OCI-LY1 (cell line): ENCODE results near the gene LPGAT1.

Source experiments
- H2AFZ ChIP-seq: fragments of 200-600 bp; sonication (generic), shearing (Covaris generic); 2 replicates; pipeline ENCODE4 v1.6.0; 2014; ENCODE audit warnings: antibody characterized with exemption, mild to moderate bottlenecking, low read length
- H3F3A ChIP-seq: fragments of 200-600 bp; sonication (generic), shearing (Covaris generic); 2 replicates; pipeline ENCODE4 v1.6.0; 2014; ENCODE audit warnings: mild to moderate bottlenecking, antibody characterized with exemption, low read length, moderate library complexity; ENCODE audit not compliant: insufficient read depth
- H3K27ac ChIP-seq: fragments of 200-600 bp; sonication (generic); 2 replicates; pipeline ENCODE4 v1.5.1; 2014; ENCODE audit warnings: low read length, mixed run types, mild to moderate bottlenecking, low read depth; ENCODE audit not compliant: poor library complexity, severe bottlenecking
- H3K27me3 ChIP-seq: fragments of 200-600 bp; sonication (generic); 2 replicates; pipeline ENCODE4 v1.6.0; 2014; ENCODE audit warnings: antibody characterized with exemption, mild to moderate bottlenecking, low read length, moderate library complexity; ENCODE audit not compliant: insufficient read depth
- H3K36me3 ChIP-seq: fragments of 200-600 bp; sonication (generic); 2 replicates; pipeline ENCODE4 v1.6.1; 2014; ENCODE audit warnings: mild to moderate bottlenecking, antibody characterized with exemption, low read length, moderate library complexity, mixed read lengths; ENCODE audit not compliant: insufficient read depth
- H3K4me1 ChIP-seq: fragments of 200-600 bp; sonication (generic); 2 replicates; pipeline ENCODE4 v1.5.1; 2014; ENCODE audit warnings: mild to moderate bottlenecking, low read length, moderate library complexity; ENCODE audit not compliant: insufficient read depth, severe bottlenecking
- H3K4me2 ChIP-seq: fragments of 200-600 bp; sonication (generic), shearing (Covaris generic); 2 replicates; pipeline ENCODE4 v1.6.1; 2014; ENCODE audit warnings: low read length
- H3K4me3 ChIP-seq: fragments of 200-600 bp; sonication (generic); 2 replicates; pipeline ENCODE4 v1.5.1; 2014; ENCODE audit warnings: low read length, low read depth, mild to moderate bottlenecking, mixed read lengths; ENCODE audit not compliant: poor library complexity, severe bottlenecking
- H3K79me2 ChIP-seq: fragments of 200-600 bp; shearing (Covaris generic); 2 replicates; pipeline ENCODE4 v1.6.1; 2016; ENCODE audit warnings: mixed run types, low read length, mixed read lengths; ENCODE audit not compliant: insufficient read depth
- H3K9ac ChIP-seq: fragments of 200-600 bp; sonication (generic), shearing (Covaris generic); 2 replicates; pipeline ENCODE4 v1.6.1; 2014; ENCODE audit warnings: mild to moderate bottlenecking, low read length, mixed read lengths
- H3K9me2 ChIP-seq: fragments of 200-600 bp; sonication (generic), shearing (Covaris generic); 2 replicates; pipeline ENCODE4 v1.6.1; 2014; ENCODE audit warnings: low read depth, mild to moderate bottlenecking, low read length, mixed read lengths
- H3K9me3 ChIP-seq: fragments of 200-600 bp; shearing (Covaris generic); 2 replicates; pipeline ENCODE4 v1.6.1; 2014; ENCODE audit warnings: low read length, mixed read lengths
- H4K20me1 ChIP-seq: fragments of 200-600 bp; sonication (generic), shearing (Covaris generic); 2 replicates; pipeline ENCODE4 v1.6.0; 2016; ENCODE audit warnings: mild to moderate bottlenecking, low read length; ENCODE audit not compliant: insufficient read depth
- EZH2 ChIP-seq: fragments of 200-600 bp; sonication (generic), shearing (Covaris generic); IDR thresholded peaks from 2 replicates; pipeline ENCODE4 v1.8.0; 2017; ENCODE audit warnings: borderline replicate concordance, mixed run types, mild to moderate bottlenecking, antibody characterized with exemption, low read length, moderate library complexity, mixed read lengths
- TF ChIP-seq, protein P1 (sequence below): fragments of 200-600 bp; sonication (generic), shearing (Covaris generic); IDR thresholded peaks from 2 replicates; pipeline ENCODE4 v1.5.1; 2017; ENCODE audit warnings: mild to moderate bottlenecking, antibody characterized with exemption, low read length, moderate library complexity, mixed read lengths

LPGAT1 gene

GRCh38 chr1:211813590-211813989 is 17.0 kb downstream of the LPGAT1 start:
- H3K36me3 ChIP-seq, result peaks cover 22% of the 10 kb centered on the region
- no peak overlapping the region for H3K4me2 ChIP-seq

GRCh38 chr1:211812584-211812983 is 18.0 kb downstream of the LPGAT1 start:
- Histone ChIP-seq H2AFZ (no peak overlapping the region), H3K9ac (no peak overlapping the region), H3K36me3 (peaks cover 28% of the 10 kb centered on the region), H3K9me2 (no peaks in the 10 kb centered on the region), H4K20me1 (no peaks in the 10 kb centered on the region), H3K9me3 (peaks cover 1% of the 10 kb centered on the region; the same call in 1 of the 2 replicates), H3K4me2 (no peak overlapping the region), H3K4me3 (no peak overlapping the region), H3K27ac (no peak overlapping the region), H3K4me1 (no peaks in the 10 kb centered on the region), H3K79me2 (no peaks in the 10 kb centered on the region), H3F3A (no peaks in the 10 kb centered on the region), H3K27me3 (no peaks in the 10 kb centered on the region)
- TF ChIP-seq, protein P1, sequence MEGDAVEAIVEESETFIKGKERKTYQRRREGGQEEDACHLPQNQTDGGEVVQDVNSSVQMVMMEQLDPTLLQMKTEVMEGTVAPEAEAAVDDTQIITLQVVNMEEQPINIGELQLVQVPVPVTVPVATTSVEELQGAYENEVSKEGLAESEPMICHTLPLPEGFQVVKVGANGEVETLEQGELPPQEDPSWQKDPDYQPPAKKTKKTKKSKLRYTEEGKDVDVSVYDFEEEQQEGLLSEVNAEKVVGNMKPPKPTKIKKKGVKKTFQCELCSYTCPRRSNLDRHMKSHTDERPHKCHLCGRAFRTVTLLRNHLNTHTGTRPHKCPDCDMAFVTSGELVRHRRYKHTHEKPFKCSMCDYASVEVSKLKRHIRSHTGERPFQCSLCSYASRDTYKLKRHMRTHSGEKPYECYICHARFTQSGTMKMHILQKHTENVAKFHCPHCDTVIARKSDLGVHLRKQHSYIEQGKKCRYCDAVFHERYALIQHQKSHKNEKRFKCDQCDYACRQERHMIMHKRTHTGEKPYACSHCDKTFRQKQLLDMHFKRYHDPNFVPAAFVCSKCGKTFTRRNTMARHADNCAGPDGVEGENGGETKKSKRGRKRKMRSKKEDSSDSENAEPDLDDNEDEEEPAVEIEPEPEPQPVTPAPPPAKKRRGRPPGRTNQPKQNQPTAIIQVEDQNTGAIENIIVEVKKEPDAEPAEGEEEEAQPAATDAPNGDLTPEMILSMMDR, result no peak
- TF ChIP-seq EZH2, result no peak

More at GRCh38 chr1:211813590-211813989, 17.0 kb downstream of the LPGAT1 start:
- Histone ChIP-seq H2AFZ (no peak overlapping the region), H3K27me3 (no peaks in the 10 kb centered on the region), H3K4me1 (no peaks in the 10 kb centered on the region), H3K9me3 (no peaks in the 10 kb centered on the region), H3K4me3 (no peak overlapping the region), H3K79me2 (no peaks in the 10 kb centered on the region), H3K9ac (no peak overlapping the region), H4K20me1 (no peaks in the 10 kb centered on the region), H3K27ac (no peak overlapping the region), H3K9me2 (no peaks in the 10 kb centered on the region), H3F3A (no peaks in the 10 kb centered on the region)
- TF ChIP-seq, protein P1, result no peak
- TF ChIP-seq EZH2, result no peak

DNA sequence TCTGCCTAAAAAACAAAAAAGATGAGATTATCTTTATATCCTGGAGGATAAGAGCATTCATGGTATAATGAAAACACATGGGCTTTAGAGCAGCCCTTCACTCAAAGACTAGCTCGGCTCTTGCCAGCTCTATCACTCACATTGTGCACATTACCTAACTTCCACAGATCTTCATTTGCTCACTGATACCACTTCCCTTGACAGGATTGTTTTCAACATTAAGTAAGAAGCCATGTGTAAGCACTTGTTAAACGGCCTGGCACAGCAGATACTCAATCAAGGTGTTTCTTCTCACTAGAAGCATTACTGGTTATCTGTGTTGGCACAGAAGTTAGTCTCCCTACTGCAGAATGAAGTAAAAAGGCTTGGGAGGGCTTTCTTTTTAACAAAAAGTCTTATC is 18.7 kb downstream of the LPGAT1 start:
- Histone ChIP-seq H4K20me1 (no peaks in the 10 kb centered on the region), H3K79me2 (no peaks in the 10 kb centered on the region), H3F3A (no peaks in the 10 kb centered on the region), H3K27ac (no peak overlapping the region), H3K4me1 (no peaks in the 10 kb centered on the region), H3K9ac (no peak overlapping the region), H3K27me3 (no peaks in the 10 kb centered on the region), H3K4me3 (no peak overlapping the region), H3K36me3 (peaks cover 35% of the 10 kb centered on the region), H3K4me2 (no peak overlapping the region), H2AFZ (no peak overlapping the region), H3K9me3 (peaks cover 8% of the 10 kb centered on the region; the same call in 1 of the 2 replicates), H3K9me2 (no peaks in the 10 kb centered on the region)
- TF ChIP-seq EZH2, result no peak
- TF ChIP-seq, protein P1, result no peak
